Measurements from ENCODE around the gene VENTX. TPM values are rescaled to one million over a fixed set of nuclear protein-coding genes. Genes with fewer than 3 reads are reported as not detected.
"Not testable (repeated sequence)": the region's sequence is repeated elsewhere in the genome, so short reads cannot be mapped to it uniquely, and the experiment has no call there.

VENTX gene
- total RNA-seq, 3 donors from 2014 or later (not counting 1 experiment from before 2014, with no cell fraction given), result 0.48 to 4.1 (median 0.75) TPM

DNA sequence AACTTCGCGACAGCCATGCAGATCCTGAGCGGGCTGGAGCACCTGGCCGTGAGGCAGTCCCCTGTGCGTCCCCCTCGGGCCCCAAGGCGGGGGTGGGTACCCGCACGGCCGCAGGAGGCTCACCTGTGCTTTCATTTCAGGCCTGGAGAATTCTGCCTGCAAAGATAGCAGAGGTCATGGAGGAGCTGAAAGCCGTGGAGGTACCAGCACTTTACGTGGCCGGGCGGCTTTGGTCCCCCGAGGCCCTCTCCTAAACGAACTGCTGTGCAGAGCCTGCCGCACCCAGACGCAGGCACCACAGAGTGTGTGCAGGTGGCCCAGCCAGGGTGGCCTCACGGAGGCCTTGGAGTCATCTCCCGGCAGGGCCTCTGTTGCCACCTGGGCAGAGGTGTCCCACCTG is 18.8 kb upstream of the VENTX start:
- WGBS (ENCODE audit: insufficient coverage), result 86% methylated on average over 20 of the region's 20 CpGs
- H3K36me3 ChIP-seq (ENCODE audit: control insufficient read depth, insufficient read depth, low read length), result no peaks in the 10 kb centered on the region
- Mint-ChIP-seq H3K9me3 (no peaks in the 10 kb centered on the region), H3K27me3 (ENCODE audit: low read depth in 2 of 2) (peaks cover 9 to 10% of the 10 kb centered on the region in 2 donors), H3K4me1 (peaks cover 0 to 4% of the 10 kb centered on the region in 2 donors), H3K36me3 (no peaks in the 10 kb centered on the region), H3K4me3 (no peak overlapping the region), H3K27ac (no peak overlapping the region)
- intact Hi-C loops (cut with micrococcal nuclease), result no loop called here
- H3K4me3 ChIP-seq (ENCODE audit: low read length), result no peak overlapping the region
- H3K27me3 ChIP-seq (ENCODE audit: control insufficient read depth, insufficient read depth, low read length), result peaks cover 2% of the 10 kb centered on the region
- no peak overlapping the region for H3K27ac ChIP-seq (ENCODE audit: low read length)
- TF ChIP-seq, protein P1, sequence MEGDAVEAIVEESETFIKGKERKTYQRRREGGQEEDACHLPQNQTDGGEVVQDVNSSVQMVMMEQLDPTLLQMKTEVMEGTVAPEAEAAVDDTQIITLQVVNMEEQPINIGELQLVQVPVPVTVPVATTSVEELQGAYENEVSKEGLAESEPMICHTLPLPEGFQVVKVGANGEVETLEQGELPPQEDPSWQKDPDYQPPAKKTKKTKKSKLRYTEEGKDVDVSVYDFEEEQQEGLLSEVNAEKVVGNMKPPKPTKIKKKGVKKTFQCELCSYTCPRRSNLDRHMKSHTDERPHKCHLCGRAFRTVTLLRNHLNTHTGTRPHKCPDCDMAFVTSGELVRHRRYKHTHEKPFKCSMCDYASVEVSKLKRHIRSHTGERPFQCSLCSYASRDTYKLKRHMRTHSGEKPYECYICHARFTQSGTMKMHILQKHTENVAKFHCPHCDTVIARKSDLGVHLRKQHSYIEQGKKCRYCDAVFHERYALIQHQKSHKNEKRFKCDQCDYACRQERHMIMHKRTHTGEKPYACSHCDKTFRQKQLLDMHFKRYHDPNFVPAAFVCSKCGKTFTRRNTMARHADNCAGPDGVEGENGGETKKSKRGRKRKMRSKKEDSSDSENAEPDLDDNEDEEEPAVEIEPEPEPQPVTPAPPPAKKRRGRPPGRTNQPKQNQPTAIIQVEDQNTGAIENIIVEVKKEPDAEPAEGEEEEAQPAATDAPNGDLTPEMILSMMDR (IDR thresholded peaks at IDR 0.05), result no peak
- H3K4me1 ChIP-seq (ENCODE audit: control insufficient read depth, insufficient read depth, low read length), result no peaks in the 10 kb centered on the region
- H3K9me3 ChIP-seq (ENCODE audit: control insufficient read depth, insufficient read depth, low read length), result no peaks in the 10 kb centered on the region
- no peak for DNase-seq
- no peak for ATAC-seq

DNA sequence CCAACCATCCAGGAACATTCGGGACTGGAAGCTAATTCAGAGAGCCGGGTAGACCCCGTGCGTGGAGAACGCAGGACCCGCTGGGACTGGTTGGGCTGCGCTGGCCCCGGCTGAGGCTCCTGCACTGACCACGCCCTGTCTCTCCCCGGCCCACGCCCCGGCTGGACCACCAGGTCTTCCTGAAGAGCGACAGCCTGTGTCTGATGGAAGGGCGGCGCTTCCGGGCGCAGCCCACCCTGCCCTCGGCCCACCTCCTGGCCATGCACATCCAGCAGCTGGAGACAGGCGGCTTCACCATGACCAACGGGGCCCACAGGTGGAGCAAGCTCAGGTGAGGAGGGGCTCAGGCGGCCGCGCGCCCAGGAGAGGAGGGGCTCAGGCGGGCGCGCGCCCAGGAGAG is 17.9 kb upstream of the VENTX start:
- Histone ChIP-seq H3K27me3 (ENCODE audit: control insufficient read depth, insufficient read depth, low read length) (peaks cover 2% of the 10 kb centered on the region), H3K4me3 (ENCODE audit: low read length) (no peak overlapping the region), H3K27ac (ENCODE audit: low read length) (no peak overlapping the region), H3K9me3 (ENCODE audit: control insufficient read depth, insufficient read depth, low read length) (no peaks in the 10 kb centered on the region), H3K4me1 (ENCODE audit: control insufficient read depth, insufficient read depth, low read length) (no peaks in the 10 kb centered on the region), H3K36me3 (ENCODE audit: control insufficient read depth, insufficient read depth, low read length) (no peaks in the 10 kb centered on the region)
- DNase-seq (no peak), ATAC-seq (no peak)
- no peaks in the 10 kb centered on the region for H3K36me3 Mint-ChIP-seq
- no peak overlapping the region for H3K4me3 Mint-ChIP-seq
- H3K27ac Mint-ChIP-seq, result no peak overlapping the region
- no peaks in the 10 kb centered on the region for H3K9me3 Mint-ChIP-seq
- TF ChIP-seq, protein P1 (IDR thresholded peaks at IDR 0.05), result no peak
- peaks cover 0 to 4% of the 10 kb centered on the region in 2 donors for H3K4me1 Mint-ChIP-seq
- intact Hi-C loops (cut with micrococcal nuclease), result no loop called here
- WGBS (ENCODE audit: insufficient coverage), result 23% methylated on average over 28 of the region's 28 CpGs
- H3K27me3 Mint-ChIP-seq (ENCODE audit: low read depth in 2 of 2), result peaks cover 9 to 13% of the 10 kb centered on the region in 2 donors

DNA sequence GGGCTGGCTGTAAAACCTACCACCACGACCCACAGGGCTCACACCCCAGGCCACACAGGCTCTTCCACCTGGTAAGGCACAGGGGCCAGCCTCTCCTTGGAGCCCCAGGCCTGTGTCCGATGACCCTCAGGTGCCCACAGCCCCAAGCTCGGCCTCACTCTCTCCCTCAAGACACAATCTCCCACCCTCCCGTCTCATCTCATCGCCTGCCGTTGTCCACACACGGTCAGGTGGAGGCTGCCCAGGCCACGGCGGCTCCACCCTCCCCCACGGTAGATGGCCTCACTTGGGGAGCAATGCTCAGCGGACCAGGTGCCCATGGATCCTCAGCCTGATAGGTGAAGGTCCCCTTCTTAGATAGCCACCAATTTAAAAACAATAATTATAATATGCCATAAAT is 16.3 kb upstream of the VENTX start:
- Mint-ChIP-seq H3K36me3 (no peaks in the 10 kb centered on the region), H3K27me3 (ENCODE audit: low read depth in 2 of 2) (peaks cover 15 to 17% of the 10 kb centered on the region in 2 donors), H3K4me3 (no peak overlapping the region), H3K4me1 (peaks cover 0 to 4% of the 10 kb centered on the region in 2 donors), H3K27ac (no peak overlapping the region), H3K9me3 (no peaks in the 10 kb centered on the region)
- Histone ChIP-seq H3K4me3 (ENCODE audit: low read length) (no peak overlapping the region), H3K27me3 (ENCODE audit: control insufficient read depth, insufficient read depth, low read length) (peaks cover 5% of the 10 kb centered on the region), H3K27ac (ENCODE audit: low read length) (no peak overlapping the region), H3K4me1 (ENCODE audit: control insufficient read depth, insufficient read depth, low read length) (no peaks in the 10 kb centered on the region), H3K9me3 (ENCODE audit: control insufficient read depth, insufficient read depth, low read length) (no peaks in the 10 kb centered on the region), H3K36me3 (ENCODE audit: control insufficient read depth, insufficient read depth, low read length) (no peaks in the 10 kb centered on the region)
- DNase-seq (no peak), ATAC-seq (no peak)
- WGBS (ENCODE audit: insufficient coverage), result 91% methylated on average over 11 of the region's 11 CpGs
- intact Hi-C loops (cut with micrococcal nuclease), result no loop called here
- TF ChIP-seq, protein P1 (IDR thresholded peaks at IDR 0.05), result no peak

DNA sequence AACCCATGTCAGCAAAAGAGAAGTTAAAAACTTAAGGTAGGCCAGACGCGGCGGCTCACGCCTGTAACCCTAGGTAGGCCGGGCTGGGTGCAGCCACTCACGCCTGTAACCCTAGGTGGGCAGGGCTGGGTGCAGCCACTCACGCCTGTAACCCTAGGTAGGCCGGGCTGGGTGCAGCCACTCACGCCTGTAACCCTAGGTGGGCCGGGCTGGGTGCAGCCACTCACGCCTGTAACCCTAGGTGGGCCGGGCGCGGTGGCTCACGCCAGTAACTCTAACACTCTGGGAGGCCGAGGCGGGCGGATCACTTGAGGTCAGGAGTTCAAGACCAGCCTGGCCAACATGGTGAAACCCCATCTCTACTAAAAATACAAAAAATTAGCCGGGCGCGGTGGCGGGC is 15.9 kb upstream of the VENTX start:
- H3K4me1 ChIP-seq (ENCODE audit: control insufficient read depth, insufficient read depth, low read length); H3K27ac Mint-ChIP-seq; H3K27me3 ChIP-seq (ENCODE audit: control insufficient read depth, insufficient read depth, low read length); H3K4me3 Mint-ChIP-seq; ATAC-seq; intact Hi-C loops (cut with micrococcal nuclease); H3K36me3 Mint-ChIP-seq; H3K4me1 Mint-ChIP-seq; DNase-seq; H3K9me3 ChIP-seq (ENCODE audit: control insufficient read depth, insufficient read depth, low read length); H3K27ac ChIP-seq (ENCODE audit: low read length); H3K9me3 Mint-ChIP-seq; H3K4me3 ChIP-seq (ENCODE audit: low read length); H3K36me3 ChIP-seq (ENCODE audit: control insufficient read depth, insufficient read depth, low read length): not testable (repeated sequence)
- 91% methylated on average over 11 of the region's 22 CpGs for WGBS (ENCODE audit: insufficient coverage)
- H3K27me3 Mint-ChIP-seq (ENCODE audit: low read depth in 2 of 2), result peaks cover 19% of the 10 kb centered on the region in 2 donors

All from natural killer cell (primary cell).